ENCODE results near the gene RPL18A.
A peak's percentile ranks its signal among the peaks of the same experiment; 100 is the strongest.

The RPL18A gene

GRCh38 chr19:17821190-17821589 is 38.5 kb upstream of the RPL18A start, which contains the start of gene INSL3:
Gene INSL3, minus strand, starts transcription at chr19:17821519. Its CDS starts 13 bp downstream, at chr19:17821506.
- no peaks in the 10 kb centered on the region for H3K36me3 ChIP-seq (replicated peaks)
- H3K27ac ChIP-seq, result no peak within 1 kb of the TSS
- H3K27me3 ChIP-seq (replicated peaks), result peaks cover 1% of the 10 kb centered on the region
- in situ Hi-C loops (cut with HindIII; ENCODE audit: low pct_ligation_motif_present, low sequenced_read_pairs), result no loop called here
- no peak within 1 kb of the TSS for H3K4me3 ChIP-seq (ENCODE audit: low read depth, low read length)
- no peak for DNase-seq
- TF ChIP-seq, protein P1, sequence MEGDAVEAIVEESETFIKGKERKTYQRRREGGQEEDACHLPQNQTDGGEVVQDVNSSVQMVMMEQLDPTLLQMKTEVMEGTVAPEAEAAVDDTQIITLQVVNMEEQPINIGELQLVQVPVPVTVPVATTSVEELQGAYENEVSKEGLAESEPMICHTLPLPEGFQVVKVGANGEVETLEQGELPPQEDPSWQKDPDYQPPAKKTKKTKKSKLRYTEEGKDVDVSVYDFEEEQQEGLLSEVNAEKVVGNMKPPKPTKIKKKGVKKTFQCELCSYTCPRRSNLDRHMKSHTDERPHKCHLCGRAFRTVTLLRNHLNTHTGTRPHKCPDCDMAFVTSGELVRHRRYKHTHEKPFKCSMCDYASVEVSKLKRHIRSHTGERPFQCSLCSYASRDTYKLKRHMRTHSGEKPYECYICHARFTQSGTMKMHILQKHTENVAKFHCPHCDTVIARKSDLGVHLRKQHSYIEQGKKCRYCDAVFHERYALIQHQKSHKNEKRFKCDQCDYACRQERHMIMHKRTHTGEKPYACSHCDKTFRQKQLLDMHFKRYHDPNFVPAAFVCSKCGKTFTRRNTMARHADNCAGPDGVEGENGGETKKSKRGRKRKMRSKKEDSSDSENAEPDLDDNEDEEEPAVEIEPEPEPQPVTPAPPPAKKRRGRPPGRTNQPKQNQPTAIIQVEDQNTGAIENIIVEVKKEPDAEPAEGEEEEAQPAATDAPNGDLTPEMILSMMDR (IDR thresholded peaks at IDR 0.05; ENCODE audit: low read depth, low read length, missing control alignments), result no peak

- TF ChIP-seq, protein P1 (IDR thresholded peaks at IDR 0.05; ENCODE audit: low read depth, low read length, missing control alignments), result no peak
- Histone ChIP-seq H3K4me3 (ENCODE audit: low read depth, low read length) (no peak overlapping the region), H3K36me3 (replicated peaks) (no peaks in the 10 kb centered on the region), H3K27ac (no peak overlapping the region), H3K27me3 (replicated peaks) (peaks cover 1% of the 10 kb centered on the region)
- DNase-seq, result no peak
- in situ Hi-C loops (cut with HindIII; ENCODE audit: low pct_ligation_motif_present, low sequenced_read_pairs), result no loop called here
Observed at GRCh38 chr19:17824339-17824738, 35.4 kb upstream of the RPL18A start.

- Histone ChIP-seq H3K4me3 (ENCODE audit: low read depth, low read length) (no peak overlapping the region), H3K27ac (no peak overlapping the region), H3K36me3 (replicated peaks) (no peaks in the 10 kb centered on the region), H3K27me3 (replicated peaks) (peaks cover 1% of the 10 kb centered on the region)
- no peak for DNase-seq
- TF ChIP-seq, protein P1 (IDR thresholded peaks at IDR 0.05; ENCODE audit: low read depth, low read length, missing control alignments), result no peak
- in situ Hi-C loops (cut with HindIII; ENCODE audit: low pct_ligation_motif_present, low sequenced_read_pairs), result no loop called here
Observed at GRCh38 chr19:17826508-17827056, 33.1 kb upstream of the RPL18A start.

DNA sequence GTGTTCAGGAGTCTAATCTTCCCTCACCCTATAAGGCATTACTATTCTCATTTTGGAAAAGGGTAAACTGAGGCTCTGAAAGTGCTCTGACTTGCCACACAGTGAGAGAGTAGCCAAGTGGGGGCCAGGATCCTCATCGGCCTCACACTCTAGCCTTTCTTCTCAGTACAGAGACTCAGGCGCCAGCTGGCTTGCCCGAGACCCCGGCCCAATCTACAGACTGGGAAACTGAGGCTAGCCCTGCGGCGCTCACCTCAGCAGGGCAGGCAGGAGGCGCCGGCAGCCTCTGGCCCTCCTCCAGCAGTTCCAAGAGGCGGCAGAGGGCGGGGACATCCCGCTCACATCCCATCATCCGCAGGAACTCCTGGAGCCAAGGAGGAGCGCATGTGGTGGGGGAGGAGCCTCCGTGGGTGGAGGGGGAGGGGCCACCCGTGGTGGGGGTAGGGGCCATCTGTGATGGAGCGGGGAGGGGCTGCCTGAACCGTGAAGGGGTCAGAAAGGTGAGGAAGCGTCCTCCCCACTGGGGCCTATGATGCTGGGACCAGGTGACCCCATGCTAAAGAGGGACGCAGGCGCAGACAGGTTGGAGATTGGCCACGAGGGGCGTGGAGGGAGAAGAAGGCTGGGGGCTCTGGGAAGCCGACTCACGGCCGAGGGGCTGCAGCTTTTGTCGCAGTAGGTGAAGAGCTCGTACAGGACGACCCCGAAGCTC is 29.7 kb upstream of the RPL18A start:
- in situ Hi-C loops (cut with HindIII; ENCODE audit: low pct_ligation_motif_present, low sequenced_read_pairs), result no loop called here
- H3K27ac ChIP-seq, result no peak overlapping the region
- H3K27me3 ChIP-seq (replicated peaks), result no peaks in the 10 kb centered on the region
- H3K36me3 ChIP-seq (replicated peaks), result no peaks in the 10 kb centered on the region
- TF ChIP-seq, protein P1 (IDR thresholded peaks at IDR 0.05; ENCODE audit: low read depth, low read length, missing control alignments), result no peak
- peak; percentile 14 for DNase-seq
- peak overlapping the region; percentile 35 for H3K4me3 ChIP-seq (ENCODE audit: low read depth, low read length)

DNA sequence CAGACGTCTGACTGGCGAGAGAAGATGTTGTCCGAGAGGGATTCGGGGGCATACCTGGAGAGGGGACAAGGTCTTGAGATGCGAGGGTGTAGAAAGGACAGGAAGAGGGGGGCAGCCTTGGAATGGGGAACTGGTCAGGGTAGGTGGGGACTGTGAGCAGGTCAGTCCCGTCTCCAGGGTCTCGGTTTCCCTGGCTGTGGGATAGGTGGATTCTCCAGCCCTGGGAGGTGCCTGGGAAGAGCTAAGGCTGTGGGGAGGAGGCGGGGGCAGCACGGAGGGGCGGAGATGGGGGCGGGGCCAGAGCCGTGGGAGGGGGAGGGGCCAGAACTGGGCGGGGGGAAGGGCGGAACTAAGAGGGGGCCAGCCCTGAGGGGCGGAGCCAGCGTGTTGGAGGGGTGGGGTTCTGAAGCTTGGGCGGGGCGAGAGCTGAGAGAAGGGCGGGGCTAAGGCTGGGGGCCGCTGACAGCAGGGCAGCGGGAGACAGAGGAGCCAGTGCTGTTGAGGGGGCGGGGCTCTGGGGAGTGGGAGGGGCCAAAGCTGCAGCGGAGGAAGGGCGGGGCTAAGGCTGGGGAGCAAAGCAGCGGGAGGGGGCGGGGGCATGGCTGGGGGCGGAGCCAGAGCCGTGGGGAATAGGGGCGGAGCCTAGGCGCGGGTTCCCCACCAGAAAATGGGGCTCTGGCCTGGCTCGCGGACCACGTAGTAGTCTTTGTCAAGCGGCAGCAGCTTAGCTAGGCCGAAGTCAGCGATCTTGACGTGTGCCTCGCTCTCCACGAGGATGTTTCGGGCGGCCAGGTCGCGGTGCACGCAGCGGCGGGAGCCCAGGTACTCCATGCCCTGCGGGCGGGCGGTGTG is 28.9 kb upstream of the RPL18A start:
- in situ Hi-C loops (cut with HindIII; ENCODE audit: low pct_ligation_motif_present, low sequenced_read_pairs), result no loop called here
- Histone ChIP-seq H3K4me3 (ENCODE audit: low read depth, low read length) (peak overlapping the region; percentile 36), H3K27ac (no peak overlapping the region), H3K27me3 (replicated peaks) (no peaks in the 10 kb centered on the region), H3K36me3 (replicated peaks) (no peaks in the 10 kb centered on the region)
- DNase-seq, result peak; percentile 81
- TF ChIP-seq, protein P1 (IDR thresholded peaks at IDR 0.05; ENCODE audit: low read depth, low read length, missing control alignments), result no peak

Measured in brain microvascular endothelial cell (primary cell).